GM10266 (cell line): ENCODE data around the gene RBM43.

ENCODE experiments used
- DNase-seq: peaks from one replicate; pipeline ENCODE4 v3.0.0; 2012; ENCODE audit errors: extremely low spot score
- CTCF ChIP-seq: IDR thresholded peaks from 2 replicates; pipeline ENCODE4 v1.5.1; 2012; ENCODE audit warnings: mild to moderate bottlenecking, low read depth; ENCODE audit not compliant: control insufficient read depth, insufficient read depth; ENCODE audit errors: missing control alignments

RBM43 gene

DNA sequence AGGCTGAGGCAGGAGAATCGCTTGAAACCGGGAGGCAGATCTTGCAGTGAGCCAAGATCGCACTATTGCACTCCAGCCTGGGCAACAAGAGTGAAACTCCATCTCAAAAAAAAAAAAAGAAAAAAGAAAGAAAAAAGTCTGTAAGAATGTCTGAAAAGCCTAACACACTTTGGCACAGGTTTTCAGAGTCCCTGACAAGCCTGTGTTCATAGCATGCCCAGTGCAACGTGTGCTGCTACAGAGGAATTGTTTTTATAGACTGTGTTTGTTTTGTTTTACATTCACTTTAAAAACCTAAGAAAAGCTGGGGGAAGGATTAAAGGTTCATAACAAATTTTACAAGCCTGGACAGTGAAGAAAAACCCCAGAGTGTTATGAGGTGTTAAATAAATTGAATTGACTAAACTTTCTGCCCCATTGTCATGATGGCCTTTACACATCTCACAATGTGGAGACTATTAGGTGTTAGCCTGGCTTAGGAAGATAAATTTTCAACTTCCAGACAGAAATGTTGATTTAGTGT is 55.2 kb downstream of the RBM43 start:
- TF ChIP-seq CTCF = no peak
- DNase-seq = no peak

DNA sequence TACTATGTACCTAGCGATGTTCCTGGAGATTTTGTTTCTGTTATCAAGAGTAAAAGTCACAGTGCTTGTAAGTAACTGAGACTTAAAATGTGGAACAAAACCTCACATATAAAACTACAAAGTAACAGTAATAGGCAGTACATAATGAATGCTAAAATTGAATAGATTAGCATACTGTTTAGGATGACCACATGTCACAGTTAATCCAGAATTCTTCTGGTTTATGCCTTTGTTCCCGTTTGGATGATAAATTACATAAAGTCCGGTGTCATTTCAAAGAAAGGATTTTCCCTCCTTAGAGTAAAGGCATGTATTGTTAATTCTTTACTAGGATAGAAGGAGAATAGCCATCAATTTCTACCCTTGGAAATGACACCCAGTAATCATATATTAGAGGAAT is 56.1 kb downstream of the RBM43 start:
- no peak for TF ChIP-seq CTCF
- no peak for DNase-seq

GRCh38 chr2:151204756-151205155 is 56.9 kb downstream of the RBM43 start:
- DNase-seq = no peak
- TF ChIP-seq CTCF = no peak

DNA sequence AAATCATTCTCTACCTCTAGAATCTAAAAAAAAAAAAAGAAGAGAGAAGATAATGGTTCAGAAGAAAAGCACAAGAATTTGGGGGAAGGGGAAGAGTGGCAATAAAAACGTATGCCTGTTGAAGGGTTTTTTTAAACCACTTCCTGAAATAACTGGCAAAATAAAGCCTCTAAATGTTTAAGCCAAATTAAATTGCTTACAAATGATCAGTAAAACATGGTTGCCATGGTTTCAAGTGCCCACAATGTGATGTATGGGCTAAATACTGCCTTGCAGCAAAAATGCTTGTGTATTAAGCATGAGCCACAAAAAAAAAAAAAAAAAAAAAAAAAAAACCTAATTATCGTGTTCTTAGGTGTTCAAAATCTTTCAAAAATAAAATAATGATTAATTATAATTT is 60.8 kb downstream of the RBM43 start:
- DNase-seq = no peak
- no peak for TF ChIP-seq CTCF

GRCh38 chr2:151200277-151200676 is 61.4 kb downstream of the RBM43 start:
- DNase-seq = no peak
- no peak for TF ChIP-seq CTCF

GRCh38 chr2:151198645-151199044 is 63.0 kb downstream of the RBM43 start:
- TF ChIP-seq CTCF = no peak

More at GRCh38 chr2:151198645-151199044, 63.0 kb downstream of the RBM43 start:
- no peak for DNase-seq
